Measurements from ENCODE around the gene ATG10.

DNA sequence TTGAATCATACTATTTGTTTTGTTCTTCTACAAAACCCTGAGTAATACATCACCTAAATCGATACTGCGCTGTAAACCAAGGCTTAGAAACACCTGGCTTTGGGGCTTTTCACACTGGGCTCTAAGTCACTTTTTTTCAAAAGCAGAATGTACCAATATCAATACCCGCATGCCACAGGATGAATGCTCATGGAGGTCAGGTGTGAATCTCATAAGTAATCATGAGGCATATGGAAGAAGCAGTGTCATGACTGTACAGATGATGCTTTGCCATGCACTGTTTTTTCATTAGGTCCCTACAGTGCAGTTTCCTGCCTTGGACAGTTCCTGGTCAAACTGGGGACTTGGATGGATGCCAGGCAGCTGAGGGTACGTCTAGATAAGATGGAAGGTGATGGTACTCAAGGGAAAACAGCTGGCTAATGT lies 49.0 kb upstream of the ATG10 start:
- TF ChIP-seq CTCF (IDR thresholded peaks at IDR 0.05) (no peak), POLR2A (IDR thresholded peaks at IDR 0.05) (no peak)

Measured in prostate gland (tissue), 2 donors.